NCI-H510A treated with DMSO at 0.1 percent for 48 hours (cell line): ENCODE results near the gene PBX2.

Experiments used
- DNase-seq: peaks from one replicate; lab custom pipeline; 2025; lab: John Stamatoyannopoulos, UW

The PBX2 gene

GRCh38 chr6:32173051-32173727, 16.8 kb downstream of the PBX2 start:
- DNase-seq = no peak

- no peak for DNase-seq
These were observed 18.8 kb downstream of the PBX2 start for GRCh38 chr6:32171234-32171633.

GRCh38 chr6:32170294-32170693, 19.7 kb downstream of the PBX2 start:
- no peak for DNase-seq

GRCh38 chr6:32168807-32169591, 21.0 kb downstream of the PBX2 start:
- no peak for DNase-seq

- no peak for DNase-seq
These were observed 21.7 kb downstream of the PBX2 start for GRCh38 chr6:32168350-32168749.

GRCh38 chr6:32167761-32168262, 22.2 kb downstream of the PBX2 start:
- DNase-seq = no peak

- DNase-seq = no peak
These were observed 22.7 kb downstream of the PBX2 start for GRCh38 chr6:32167154-32167760.

GRCh38 chr6:32166411-32167061, 23.5 kb downstream of the PBX2 start:
- DNase-seq = no peak

- no peak for DNase-seq
These were observed 25.7 kb downstream of the PBX2 start, which contains the start of gene EGFL8 for GRCh38 chr6:32164295-32164694. Gene EGFL8, plus strand, starts transcription at chr6:32164595. Its CDS starts 1,571 bp downstream, at chr6:32166166.

- DNase-seq = no peak
These were observed 26.3 kb downstream of the PBX2 start for GRCh38 chr6:32163559-32164258.

GRCh38 chr6:32158052-32158451, 31.9 kb downstream of the PBX2 start:
- DNase-seq = no peak

- DNase-seq = no peak
These were observed 33.1 kb downstream of the PBX2 start for GRCh38 chr6:32156891-32157290.

- peak; percentile 81 for DNase-seq
These were observed 35.4 kb downstream of the PBX2 start for GRCh38 chr6:32154514-32155161.

- DNase-seq = peak; percentile 83
These were observed 36.2 kb downstream of the PBX2 start, which contains the start of gene PPT2 for GRCh38 chr6:32153564-32154513. Gene PPT2, plus strand, starts transcription at chr6:32154141. Its CDS starts 454 bp downstream, at chr6:32154595.

- no peak for DNase-seq
These were observed 37.0 kb downstream of the PBX2 start for GRCh38 chr6:32152769-32153563.

- no peak for DNase-seq
These were observed 37.9 kb downstream of the PBX2 start, which contains the start of gene PRRT1 for GRCh38 chr6:32151863-32152768. Gene PRRT1, minus strand, starts transcription at chr6:32151939. Its CDS starts 112 bp downstream, at chr6:32151827.

GRCh38 chr6:32151181-32151862, 38.7 kb downstream of the PBX2 start:
- no peak for DNase-seq
